Progenitor cell of endocrine pancreas (in vitro differentiated cells): ENCODE data around the gene EML6. TPM values are rescaled to one million over a fixed set of nuclear protein-coding genes. Genes with fewer than 3 reads are reported as not detected.

Source experiments
- DNase-seq: peaks from one replicate; pipeline ENCODE4 v3.0.0; 2021; ENCODE audit warnings: low spot score; ENCODE audit not compliant: unreplicated experiment
- H3K27ac Mint-ChIP-seq: 2 replicates; pipeline ENCODE4 v1.8.0; 2021; ENCODE audit warnings: mild to moderate bottlenecking, moderate library complexity, mixed read lengths
- H3K27me3 Mint-ChIP-seq: 2 replicates; pipeline ENCODE4 v1.8.0; 2021; ENCODE audit warnings: mixed read lengths
- H3K36me3 Mint-ChIP-seq: 2 replicates; pipeline ENCODE4 v1.8.0; 2022; ENCODE audit warnings: mixed read lengths; ENCODE audit not compliant: insufficient read depth
- H3K4me1 Mint-ChIP-seq: 2 replicates; pipeline ENCODE4 v1.8.0; 2021; ENCODE audit warnings: low read depth, mixed read lengths
- H3K4me3 Mint-ChIP-seq: 2 replicates; pipeline ENCODE4 v1.8.0; 2021; ENCODE audit warnings: low read depth, mild to moderate bottlenecking, moderate library complexity, mixed read lengths
- H3K9me3 Mint-ChIP-seq: 2 replicates; pipeline ENCODE4 v1.8.0; 2021; ENCODE audit warnings: low read depth, mixed read lengths
- CTCF ChIP-seq: fragments of 200-600 bp; sonication (generic); IDR thresholded peaks from one replicate; pipeline ENCODE4 v1.5.0; 2021; ENCODE audit warnings: antibody characterized with exemption, mild to moderate bottlenecking; ENCODE audit not compliant: unreplicated experiment
- total RNA-seq: library from RNA; stranded (reverse); gene quantifications from 2 replicates; pipeline ENCODE4 v1.2.1, GENCODE V29; 2021

EML6 gene
- total RNA-seq, 1 donor from 2014 or later = 2.6 TPM

DNA sequence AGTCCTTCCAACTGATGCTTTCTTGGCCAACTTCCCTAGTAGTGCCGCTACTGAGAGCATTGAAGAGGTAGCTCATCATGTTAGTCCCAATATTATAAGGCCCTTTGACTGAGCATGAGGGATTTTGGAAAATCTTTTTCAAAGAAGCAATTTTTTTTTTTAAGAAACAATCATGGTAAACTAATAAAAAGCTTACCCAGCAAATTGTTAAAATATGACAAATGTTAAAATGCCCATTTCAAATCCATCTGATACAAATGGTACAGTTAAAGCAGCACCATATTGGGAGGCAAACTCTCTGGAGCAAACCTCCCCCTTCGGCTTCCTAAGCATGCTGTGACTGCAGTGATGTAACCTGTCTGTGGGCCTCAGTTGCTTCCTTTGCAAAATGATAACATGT lies 191.2 kb downstream of the EML6 start:
- TF ChIP-seq CTCF = no peak
- no peaks in the 10 kb centered on the region for H3K27me3 Mint-ChIP-seq
- H3K36me3 Mint-ChIP-seq = no peaks in the 10 kb centered on the region
- H3K4me1 Mint-ChIP-seq = no peaks in the 10 kb centered on the region
- H3K4me3 Mint-ChIP-seq = no peak overlapping the region
- peaks cover 7% of the 10 kb centered on the region for H3K9me3 Mint-ChIP-seq
- DNase-seq = no peak
- no peak overlapping the region for H3K27ac Mint-ChIP-seq

DNA sequence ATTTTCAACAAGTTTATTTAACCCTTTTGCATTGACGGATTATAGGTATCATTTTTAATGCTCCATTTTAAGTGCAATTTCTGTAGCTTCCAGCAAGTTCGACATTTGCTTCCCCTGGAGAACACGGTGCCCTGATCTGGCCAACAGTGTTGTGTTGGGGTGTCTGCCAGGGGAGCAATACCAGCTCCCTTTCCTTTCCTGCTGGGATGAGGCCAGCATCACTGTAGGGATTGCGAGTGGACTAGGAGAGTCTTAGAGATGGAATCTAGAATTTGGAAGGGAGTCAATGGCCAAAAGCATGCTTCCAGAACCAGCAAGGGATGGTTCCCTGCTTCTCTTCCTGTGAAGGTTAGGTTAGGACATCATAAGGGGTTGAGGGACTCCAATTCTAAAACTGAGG lies 191.6 kb downstream of the EML6 start:
- no peak for TF ChIP-seq CTCF

DNA sequence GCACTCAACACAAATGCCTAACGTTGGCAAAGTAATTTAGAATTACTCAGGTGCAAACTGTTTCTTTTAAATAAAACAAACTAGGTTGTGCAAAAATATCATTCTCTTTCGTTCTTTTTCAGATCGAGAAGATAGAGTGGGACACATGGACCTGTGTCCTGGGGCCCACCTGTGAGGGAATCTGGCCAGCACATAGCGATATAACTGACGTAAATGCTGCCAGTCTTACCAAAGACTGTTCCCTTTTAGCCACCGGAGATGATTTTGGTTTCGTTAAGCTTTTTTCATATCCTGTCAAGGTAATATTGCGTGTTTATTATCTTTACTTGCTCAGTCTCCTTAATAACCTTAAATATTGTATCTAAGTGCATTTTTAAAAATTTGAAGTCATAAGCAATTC lies 193.2 kb downstream of the EML6 start:
- no peak for DNase-seq
- H3K4me1 Mint-ChIP-seq = no peaks in the 10 kb centered on the region
- peaks cover 3% of the 10 kb centered on the region for H3K36me3 Mint-ChIP-seq
- H3K27ac Mint-ChIP-seq = no peak overlapping the region
- peaks cover 15% of the 10 kb centered on the region for H3K9me3 Mint-ChIP-seq
- no peak for TF ChIP-seq CTCF
- H3K27me3 Mint-ChIP-seq = no peaks in the 10 kb centered on the region
- no peak overlapping the region for H3K4me3 Mint-ChIP-seq

More for the DNA sequence above, 191.6 kb downstream of the EML6 start:
- Mint-ChIP-seq H3K27me3 (no peaks in the 10 kb centered on the region), H3K4me1 (no peaks in the 10 kb centered on the region), H3K36me3 (no peaks in the 10 kb centered on the region), H3K27ac (no peak overlapping the region), H3K4me3 (no peak overlapping the region), H3K9me3 (peaks cover 7% of the 10 kb centered on the region)
- DNase-seq = no peak

DNA sequence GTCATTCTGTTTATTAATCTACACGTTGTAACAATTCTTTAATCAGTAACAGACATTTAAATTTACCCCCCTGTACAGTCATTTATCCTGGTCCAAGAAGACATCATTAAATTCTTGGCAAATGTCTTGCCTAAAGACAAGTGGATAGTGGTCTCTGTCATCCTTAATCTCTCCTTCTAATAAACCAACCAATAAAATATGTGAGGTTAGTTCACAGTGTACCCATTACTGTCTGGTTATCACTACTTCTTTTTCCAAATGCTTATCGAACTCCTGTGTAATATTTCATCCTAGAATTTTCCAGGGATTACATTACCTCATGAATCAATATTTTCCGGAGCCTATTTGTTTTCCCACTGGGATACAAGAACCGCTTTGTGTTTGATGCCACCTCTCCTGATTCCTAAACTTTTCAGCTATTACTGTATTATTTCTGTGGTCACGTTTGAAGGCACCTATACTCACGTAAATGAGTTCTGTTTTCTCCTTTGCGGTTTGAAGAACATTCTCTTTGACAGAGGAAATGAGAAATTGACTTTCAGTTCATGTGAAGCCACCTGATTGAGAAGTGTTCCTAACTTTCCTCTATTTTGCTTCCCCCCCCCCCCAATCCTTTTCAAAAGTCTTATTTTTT lies 195.3 kb downstream of the EML6 start:
- Mint-ChIP-seq H3K36me3 (peaks cover 3% of the 10 kb centered on the region), H3K9me3 (peaks cover 10% of the 10 kb centered on the region), H3K4me1 (no peaks in the 10 kb centered on the region), H3K27ac (no peak overlapping the region), H3K4me3 (no peak overlapping the region), H3K27me3 (no peaks in the 10 kb centered on the region)
- TF ChIP-seq CTCF = no peak
- no peak for DNase-seq

- no peaks in the 10 kb centered on the region for H3K27me3 Mint-ChIP-seq
- TF ChIP-seq CTCF = no peak
- peaks cover 8% of the 10 kb centered on the region for H3K9me3 Mint-ChIP-seq
- H3K27ac Mint-ChIP-seq = no peak overlapping the region
- no peaks in the 10 kb centered on the region for H3K4me1 Mint-ChIP-seq
- H3K36me3 Mint-ChIP-seq = peaks cover 3% of the 10 kb centered on the region
- no peak overlapping the region for H3K4me3 Mint-ChIP-seq
- no peak for DNase-seq
These were observed 197.2 kb downstream of the EML6 start for GRCh38 chr2:54920660-54921059.
